ENCODE measurements around the gene SLC25A10. TPM values are rescaled to one million over a fixed set of nuclear protein-coding genes. Genes with fewer than 3 reads are reported as not detected.

SLC25A10 gene
- total RNA-seq, 2 experiments from 2014 or later = 4.6 TPM

GRCh38 chr17:81727324-81728031 is 15.4 kb downstream of the SLC25A10 start:
- Histone ChIP-seq H3K4me1 (ENCODE audit: insufficient read depth, low read length) (no peaks in the 10 kb centered on the region), H3K9me3 (ENCODE audit: control insufficient read depth in 1 of 2, insufficient read depth in 1 of 2, low read length in 2 of 2) (no peaks in the 10 kb centered on the region), H3K36me3 (ENCODE audit: insufficient read depth, low read length) (no peaks in the 10 kb centered on the region), H3K27ac (ENCODE audit: low read depth in 1 of 2, low read length in 2 of 2) (no peak overlapping the region), H3K27me3 (ENCODE audit: control insufficient read depth in 1 of 2, insufficient read depth in 2 of 2, low read length in 2 of 2) (peaks cover 0 to 5% of the 10 kb centered on the region in 2 experiments), H3K4me3 (ENCODE audit: low read length) (no peak overlapping the region)
- Mint-ChIP-seq H3K27me3 (peaks cover 28% of the 10 kb centered on the region), H3K4me3 (no peak overlapping the region), H3K36me3 (ENCODE audit: low read depth) (no peaks in the 10 kb centered on the region), H3K9me3 (no peaks in the 10 kb centered on the region), H3K27ac (no peak overlapping the region), H3K4me1 (ENCODE audit: low read depth) (no peaks in the 10 kb centered on the region)
- no peak for DNase-seq
- intact Hi-C loops (cut with DNase I, micrococcal nuclease) = no loop called here
- no peak for ATAC-seq (ENCODE audit: poor library complexity)
- CTCF ChIA-PET = no interaction called here
- POLR2A ChIA-PET = no interaction called here
- TF ChIP-seq CTCF (IDR thresholded peaks at IDR 0.05) = no peak

GRCh38 chr17:81733507-81734404 is 21.7 kb downstream of the SLC25A10 start:
- intact Hi-C loops (cut with DNase I, micrococcal nuclease) = no loop called here
- ChIA-PET POLR2A (no interaction called here), CTCF (no interaction called here)
- no peaks in the 10 kb centered on the region for H3K36me3 Mint-ChIP-seq (ENCODE audit: low read depth)
- DNase-seq (peak in 13 of 14 experiments; percentile 39 to 76 (median 54)), ATAC-seq (ENCODE audit: poor library complexity) (peak; percentile 92)
- H3K9me3 Mint-ChIP-seq = no peaks in the 10 kb centered on the region
- Histone ChIP-seq H3K36me3 (ENCODE audit: insufficient read depth, low read length) (no peaks in the 10 kb centered on the region), H3K27ac (ENCODE audit: low read depth in 1 of 2, low read length in 2 of 2) (no peak overlapping the region), H3K4me1 (ENCODE audit: insufficient read depth, low read length) (peaks cover 17% of the 10 kb centered on the region), H3K27me3 (ENCODE audit: control insufficient read depth in 1 of 2, insufficient read depth in 2 of 2, low read length in 2 of 2) (peaks cover 0 to 24% of the 10 kb centered on the region in 2 experiments), H3K4me3 (ENCODE audit: low read length) (no peak overlapping the region), H3K9me3 (ENCODE audit: control insufficient read depth in 1 of 2, insufficient read depth in 1 of 2, low read length in 2 of 2) (peaks cover 0 to 4% of the 10 kb centered on the region in 2 experiments)
- H3K27ac Mint-ChIP-seq = no peak overlapping the region
- no peak overlapping the region for H3K4me3 Mint-ChIP-seq
- peaks cover 6% of the 10 kb centered on the region for H3K4me1 Mint-ChIP-seq (ENCODE audit: low read depth)
- peaks cover 34% of the 10 kb centered on the region for H3K27me3 Mint-ChIP-seq
- peak; percentile 76 for TF ChIP-seq CTCF (IDR thresholded peaks at IDR 0.05)

- ChIA-PET POLR2A (no interaction called here), CTCF (no interaction called here)
- DNase-seq (peak in 1 of 14 experiments; percentile 31), ATAC-seq (ENCODE audit: poor library complexity) (no peak)
- Mint-ChIP-seq H3K4me3 (no peak overlapping the region), H3K9me3 (no peaks in the 10 kb centered on the region), H3K27me3 (peaks cover 37% of the 10 kb centered on the region), H3K4me1 (ENCODE audit: low read depth) (peaks cover 6% of the 10 kb centered on the region), H3K36me3 (ENCODE audit: low read depth) (no peaks in the 10 kb centered on the region), H3K27ac (no peak overlapping the region)
- TF ChIP-seq CTCF (IDR thresholded peaks at IDR 0.05) = no peak
- no peak overlapping the region for H3K27ac ChIP-seq (ENCODE audit: low read depth in 1 of 2, low read length in 2 of 2)
- intact Hi-C loops (cut with DNase I, micrococcal nuclease) = no loop called here
- H3K36me3 ChIP-seq (ENCODE audit: insufficient read depth, low read length) = no peaks in the 10 kb centered on the region
- H3K4me3 ChIP-seq (ENCODE audit: low read length) = no peak overlapping the region
- H3K9me3 ChIP-seq (ENCODE audit: control insufficient read depth in 1 of 2, insufficient read depth in 1 of 2, low read length in 2 of 2) = peaks cover 0 to 4% of the 10 kb centered on the region in 2 experiments
- peaks cover 17% of the 10 kb centered on the region for H3K4me1 ChIP-seq (ENCODE audit: insufficient read depth, low read length)
- H3K27me3 ChIP-seq (ENCODE audit: control insufficient read depth in 1 of 2, insufficient read depth in 2 of 2, low read length in 2 of 2) = peaks cover 0 to 24% of the 10 kb centered on the region in 2 experiments
These were observed 22.6 kb downstream of the SLC25A10 start for GRCh38 chr17:81734405-81735263.

All from CD4-positive, alpha-beta T cell (primary cell).